ENCODE measurements around the gene SLC12A7. TPM values are rescaled to one million over a fixed set of nuclear protein-coding genes. Genes with fewer than 3 reads are reported as not detected.

The SLC12A7 gene
- total RNA-seq, 4 donors from 2014 or later: 87.2 to 182 (median 116) TPM

GRCh38 chr5:1040571-1040970 is 71.3 kb downstream of the SLC12A7 start:
- Histone ChIP-seq H3K27ac (no peak overlapping the region), H3K4me3 (no peak overlapping the region), H3K27me3 (no peaks in the 10 kb centered on the region), H3K9me3 (no peaks in the 10 kb centered on the region), H3K36me3 (no peaks in the 10 kb centered on the region), H3K4me1 (no peaks in the 10 kb centered on the region)
- TF ChIP-seq POLR2A (IDR thresholded peaks at IDR 0.05) (no peak), CTCF (IDR thresholded peaks at IDR 0.05) (no peak)
- no peak for DNase-seq

- Histone ChIP-seq H3K4me3 (no peak overlapping the region), H3K9me3 (no peaks in the 10 kb centered on the region), H3K4me1 (no peaks in the 10 kb centered on the region), H3K27me3 (no peaks in the 10 kb centered on the region), H3K36me3 (no peaks in the 10 kb centered on the region), H3K27ac (no peak overlapping the region)
- TF ChIP-seq CTCF (IDR thresholded peaks at IDR 0.05): no peak
- TF ChIP-seq POLR2A (IDR thresholded peaks at IDR 0.05): no peak
- no peak for DNase-seq
Measured at GRCh38 chr5:1039706-1040260, 72.1 kb downstream of the SLC12A7 start.

GRCh38 chr5:1039210-1039548 is 72.7 kb downstream of the SLC12A7 start:
- Histone ChIP-seq H3K4me3 (no peak overlapping the region), H3K27me3 (no peaks in the 10 kb centered on the region), H3K4me1 (no peaks in the 10 kb centered on the region), H3K9me3 (no peaks in the 10 kb centered on the region), H3K27ac (no peak overlapping the region), H3K36me3 (no peaks in the 10 kb centered on the region)
- TF ChIP-seq POLR2A (IDR thresholded peaks at IDR 0.05) (no peak), CTCF (IDR thresholded peaks at IDR 0.05) (no peak)
- no peak for DNase-seq

GRCh38 chr5:1038417-1039209 is 73.2 kb downstream of the SLC12A7 start:
- Histone ChIP-seq H3K36me3 (no peaks in the 10 kb centered on the region), H3K27ac (no peak overlapping the region), H3K27me3 (no peaks in the 10 kb centered on the region)

GRCh38 chr5:1037671-1038416 is 74.0 kb downstream of the SLC12A7 start:
- H3K27me3 ChIP-seq: no peaks in the 10 kb centered on the region
- no peaks in the 10 kb centered on the region for H3K4me1 ChIP-seq
- DNase-seq: no peak
- no peaks in the 10 kb centered on the region for H3K36me3 ChIP-seq
- no peak overlapping the region for H3K4me3 ChIP-seq
- TF ChIP-seq POLR2A (IDR thresholded peaks at IDR 0.05): no peak
- no peak for TF ChIP-seq CTCF (IDR thresholded peaks at IDR 0.05)
- no peak overlapping the region for H3K27ac ChIP-seq
- no peaks in the 10 kb centered on the region for H3K9me3 ChIP-seq

More at GRCh38 chr5:1038417-1039209, 73.2 kb downstream of the SLC12A7 start:
- Histone ChIP-seq H3K4me1 (no peaks in the 10 kb centered on the region), H3K9me3 (no peaks in the 10 kb centered on the region), H3K4me3 (no peak overlapping the region)
- no peak for DNase-seq
- TF ChIP-seq CTCF (IDR thresholded peaks at IDR 0.05) (no peak), POLR2A (IDR thresholded peaks at IDR 0.05) (no peak)
